ENCODE results near the gene ROBO3.

DNA sequence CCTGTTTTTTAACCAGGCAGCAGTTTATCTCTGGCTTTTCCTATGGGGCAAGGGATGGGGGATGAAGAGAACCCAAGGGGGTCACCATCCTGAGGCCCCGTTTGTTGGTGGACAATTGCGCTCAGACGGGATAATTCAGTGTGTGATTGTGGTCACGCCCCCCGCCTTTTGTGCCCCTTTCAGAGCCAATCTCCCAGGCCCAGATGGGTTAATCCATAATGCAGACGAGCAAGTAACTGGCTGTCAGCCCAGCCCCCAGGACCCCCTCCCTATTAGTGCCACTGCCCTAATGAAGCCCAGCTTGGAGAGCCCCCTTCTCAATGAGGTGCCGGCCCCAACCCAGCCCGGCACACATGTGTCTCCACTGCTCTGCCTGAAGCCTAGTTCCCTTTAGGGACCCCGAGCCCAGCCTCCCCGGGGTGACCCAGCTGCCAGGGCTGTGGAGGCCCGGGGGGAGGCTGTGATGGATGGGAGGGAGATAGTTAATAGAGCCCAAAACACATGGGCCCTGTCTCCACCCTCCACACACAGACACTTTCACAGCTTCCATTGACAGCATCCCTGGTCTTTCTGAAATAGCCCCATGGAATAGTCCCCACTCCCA, 19.1 kb upstream of the ROBO3 start:
- TF ChIP-seq, protein P1, sequence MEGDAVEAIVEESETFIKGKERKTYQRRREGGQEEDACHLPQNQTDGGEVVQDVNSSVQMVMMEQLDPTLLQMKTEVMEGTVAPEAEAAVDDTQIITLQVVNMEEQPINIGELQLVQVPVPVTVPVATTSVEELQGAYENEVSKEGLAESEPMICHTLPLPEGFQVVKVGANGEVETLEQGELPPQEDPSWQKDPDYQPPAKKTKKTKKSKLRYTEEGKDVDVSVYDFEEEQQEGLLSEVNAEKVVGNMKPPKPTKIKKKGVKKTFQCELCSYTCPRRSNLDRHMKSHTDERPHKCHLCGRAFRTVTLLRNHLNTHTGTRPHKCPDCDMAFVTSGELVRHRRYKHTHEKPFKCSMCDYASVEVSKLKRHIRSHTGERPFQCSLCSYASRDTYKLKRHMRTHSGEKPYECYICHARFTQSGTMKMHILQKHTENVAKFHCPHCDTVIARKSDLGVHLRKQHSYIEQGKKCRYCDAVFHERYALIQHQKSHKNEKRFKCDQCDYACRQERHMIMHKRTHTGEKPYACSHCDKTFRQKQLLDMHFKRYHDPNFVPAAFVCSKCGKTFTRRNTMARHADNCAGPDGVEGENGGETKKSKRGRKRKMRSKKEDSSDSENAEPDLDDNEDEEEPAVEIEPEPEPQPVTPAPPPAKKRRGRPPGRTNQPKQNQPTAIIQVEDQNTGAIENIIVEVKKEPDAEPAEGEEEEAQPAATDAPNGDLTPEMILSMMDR (IDR thresholded peaks at IDR 0.05; ENCODE audit: insufficient read depth, low read length, poor library complexity, severe bottlenecking): no peak
- no peak for TF ChIP-seq EZH2phosphoT487 (conservative IDR thresholded peaks at IDR 0.05; ENCODE audit: low read length)
